Bone marrow (tissue), 2 donors: Measurements from ENCODE around the gene COBL.

Experiments used
- DNase-seq, 2 donors: peaks; one replicate each; lab custom pipeline; 2025; lab: John Stamatoyannopoulos, UW

Gene COBL

GRCh38 chr7:51275532-51275931, 41.1 kb downstream of the COBL start:
- DNase-seq: no peak

DNA sequence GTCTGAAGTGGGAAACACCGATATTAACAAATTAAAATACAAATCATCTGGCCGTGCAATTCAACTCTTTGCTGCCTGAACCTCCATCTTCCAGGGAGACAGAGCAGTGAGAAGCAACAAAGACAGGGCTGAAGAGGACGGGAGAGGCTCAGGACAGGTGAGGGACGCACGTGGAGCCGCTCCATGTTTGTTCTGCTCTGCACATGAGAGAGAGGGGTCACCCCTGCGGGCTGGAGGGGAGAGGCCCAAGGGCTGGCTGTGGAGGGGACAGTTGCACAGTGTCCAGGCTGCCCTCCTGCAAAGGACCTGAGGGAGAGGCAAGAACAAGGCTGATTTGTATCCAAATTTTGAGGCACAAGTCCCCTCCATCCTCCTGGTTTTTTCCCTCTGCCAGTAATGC, 41.7 kb downstream of the COBL start:
- DNase-seq: no peak

DNA sequence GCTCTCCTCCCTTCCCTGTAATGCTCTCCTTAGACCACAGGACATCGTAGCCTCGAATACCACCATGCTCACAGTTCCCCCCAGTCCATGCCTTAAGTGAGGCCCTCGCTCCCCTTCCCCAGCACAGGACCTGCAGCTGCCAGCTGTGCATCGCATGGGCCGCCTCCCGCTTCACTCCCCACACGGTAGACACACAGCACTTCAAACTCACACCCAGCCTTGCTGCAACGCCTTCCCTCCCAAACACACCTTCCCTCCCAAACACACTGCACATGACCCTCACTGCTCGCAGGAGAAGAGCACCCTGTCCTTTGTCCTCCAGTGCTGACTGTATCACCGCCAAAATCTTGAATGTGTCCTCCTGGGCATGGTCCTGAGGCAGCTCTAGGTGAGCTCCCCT, 42.6 kb downstream of the COBL start:
- no peak for DNase-seq

- DNase-seq: no peak
Measured at GRCh38 chr7:51273360-51273759, 43.2 kb downstream of the COBL start.

DNA sequence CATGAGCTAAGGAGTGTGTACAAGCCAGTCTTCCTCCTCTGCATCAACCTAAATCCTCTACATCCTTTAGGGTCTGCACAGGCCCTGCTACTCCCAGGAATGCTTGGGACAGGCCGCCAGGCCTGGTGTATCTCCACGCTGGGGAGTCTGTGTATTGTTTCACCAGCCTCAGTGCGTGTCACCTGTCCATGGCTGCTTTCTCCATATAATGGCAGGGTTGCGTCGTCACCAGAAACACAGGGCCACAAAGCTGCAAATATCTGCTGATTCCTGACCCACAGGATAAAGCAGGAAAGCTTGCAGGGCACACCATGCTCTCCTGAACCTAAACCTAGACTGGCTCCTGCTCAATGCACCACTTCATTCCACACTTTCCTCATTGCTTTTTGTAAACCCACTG, 45.6 kb downstream of the COBL start:
- no peak for DNase-seq

DNA sequence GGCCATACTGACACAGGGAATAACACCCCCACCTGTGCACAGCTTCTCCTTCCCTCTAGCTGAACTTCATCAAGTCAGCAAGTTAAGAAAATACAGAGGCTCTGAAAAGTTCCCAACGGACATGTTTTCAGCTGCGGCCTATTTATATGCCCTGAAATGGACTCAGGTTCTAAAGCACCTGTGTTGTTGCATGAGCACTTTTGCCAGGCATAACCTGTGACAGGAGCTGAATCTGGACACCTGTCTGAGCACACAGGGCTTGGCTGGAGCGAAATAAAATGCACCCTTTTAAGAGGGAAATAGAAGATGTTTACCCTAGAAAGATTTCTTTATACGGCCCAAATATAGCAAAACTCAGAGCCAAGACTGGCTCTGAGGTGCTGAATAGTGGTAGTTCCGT, 46.7 kb downstream of the COBL start:
- DNase-seq: no peak

- no peak for DNase-seq
Measured at GRCh38 chr7:51269321-51269720, 47.3 kb downstream of the COBL start.

DNA sequence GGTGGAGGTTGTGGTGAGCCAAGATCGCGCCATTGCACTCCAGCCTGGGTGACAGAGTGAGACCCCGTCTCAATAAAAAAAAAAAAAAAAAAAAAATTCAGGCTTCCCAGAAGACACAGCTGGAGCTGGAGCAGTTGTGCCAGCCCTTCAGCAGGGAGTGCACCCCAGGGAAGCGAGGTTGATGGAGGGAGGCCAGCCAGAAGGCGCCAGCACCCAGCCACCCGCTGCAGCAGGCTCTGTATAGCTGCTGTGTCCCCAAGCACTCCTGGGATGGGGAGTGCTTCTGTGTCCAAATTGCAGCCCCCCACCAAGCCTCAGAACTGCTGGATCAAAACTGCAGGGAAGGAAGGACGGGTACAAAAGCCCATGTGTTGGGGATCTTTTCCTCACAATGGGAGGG, 47.8 kb downstream of the COBL start:
- no peak for DNase-seq

DNA sequence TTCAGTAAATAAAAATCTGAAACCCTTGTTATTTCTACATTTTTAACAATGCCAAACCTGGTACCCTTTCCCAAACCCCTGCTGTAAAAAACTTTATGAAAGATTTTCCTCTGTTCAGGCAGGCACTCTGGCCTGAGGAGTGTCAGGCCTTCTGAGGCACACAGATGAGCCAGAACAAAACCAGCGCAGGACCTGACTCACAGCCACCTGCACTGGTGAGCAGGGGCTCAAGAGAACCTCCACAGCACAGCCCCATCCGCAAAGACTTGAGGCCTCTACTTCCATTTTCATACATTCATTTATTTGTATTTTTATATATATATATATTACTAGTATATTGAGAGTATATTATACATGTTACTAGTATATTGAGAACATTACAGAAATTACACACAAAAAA, 49.4 kb downstream of the COBL start:
- no peak for DNase-seq

GRCh38 chr7:51265066-51265907, 51.3 kb downstream of the COBL start:
- no peak for DNase-seq

- no peak for DNase-seq
Measured at GRCh38 chr7:51263631-51264484, 52.8 kb downstream of the COBL start.

DNA sequence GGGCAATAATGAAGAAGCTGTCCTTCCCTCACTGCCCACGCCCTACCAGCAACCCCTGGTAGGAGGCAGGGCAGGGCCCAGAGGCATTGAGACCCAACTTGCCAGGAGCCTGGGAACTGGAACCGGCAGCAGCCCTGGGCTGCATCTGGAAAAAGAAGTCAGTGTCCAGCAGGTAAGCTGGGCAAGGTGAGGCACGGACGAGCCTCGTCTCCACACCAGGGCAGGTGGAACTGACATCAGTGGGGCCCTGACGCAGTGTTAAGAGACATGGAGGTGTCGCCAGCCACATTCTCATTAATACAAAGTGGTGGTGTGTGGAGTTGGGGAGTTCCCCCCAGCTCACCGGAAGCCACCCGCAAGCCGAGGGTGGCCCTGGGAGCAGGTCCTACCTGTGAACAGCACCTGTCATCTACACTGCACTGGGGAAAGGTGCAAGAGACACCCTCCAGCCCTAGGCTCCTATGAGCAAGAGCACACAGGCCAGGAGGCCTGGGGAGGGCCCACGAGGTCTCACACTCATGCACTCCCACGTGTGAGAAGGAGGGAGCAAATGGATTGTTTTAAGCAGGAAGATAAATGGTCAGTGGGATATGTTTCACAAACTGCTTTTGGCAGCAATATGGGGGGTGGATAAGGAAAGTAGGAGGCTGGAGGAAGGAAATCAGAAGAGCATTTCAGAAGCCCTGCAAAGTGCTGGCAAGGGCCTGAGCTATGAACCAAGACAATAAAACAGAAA, 53.6 kb downstream of the COBL start:
- no peak for DNase-seq

GRCh38 chr7:51261950-51262795, 54.4 kb downstream of the COBL start:
- DNase-seq: no peak

GRCh38 chr7:51261117-51261835, 55.3 kb downstream of the COBL start:
- no peak for DNase-seq

GRCh38 chr7:51260516-51260915, 56.1 kb downstream of the COBL start:
- DNase-seq: no peak

- no peak for DNase-seq
Measured at GRCh38 chr7:51259766-51260165, 56.8 kb downstream of the COBL start.

DNA sequence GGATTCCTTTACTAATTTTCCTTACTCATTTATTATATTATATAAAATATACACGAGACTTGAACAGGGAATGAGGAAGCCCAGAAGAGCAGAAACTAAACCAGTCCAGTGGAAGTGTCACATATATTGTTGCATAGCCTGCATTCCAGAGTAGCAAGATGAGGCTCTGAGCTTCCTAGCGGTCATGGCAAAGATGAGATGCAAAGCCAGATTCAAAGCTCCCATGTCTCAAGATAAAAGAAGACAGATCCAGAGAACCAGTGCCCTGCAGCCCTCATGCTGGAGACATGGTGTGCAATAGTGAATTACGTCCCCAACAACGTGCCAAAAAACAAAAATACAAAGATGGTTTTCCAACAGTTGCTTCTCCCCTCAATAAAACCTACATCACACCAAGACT, 59.7 kb downstream of the COBL start:
- DNase-seq: no peak

GRCh38 chr7:51256209-51256781, 60.3 kb downstream of the COBL start:
- no peak for DNase-seq

- DNase-seq: no peak
Measured at GRCh38 chr7:51255536-51256208, 60.9 kb downstream of the COBL start.

GRCh38 chr7:51255036-51255435, 61.6 kb downstream of the COBL start:
- no peak for DNase-seq
